H1 (cell line): ENCODE measurements around the gene SERPINA6. TPM values are rescaled to one million over a fixed set of nuclear protein-coding genes. Genes with fewer than 3 reads are reported as not detected.

ENCODE experiments used
- EZH2 ChIP-seq: fragments of 200-600 bp; sonication (generic); IDR thresholded peaks from 2 replicates; pipeline ENCODE4 v1.7.1; 2012; ENCODE audit warnings: low read depth, mild to moderate bottlenecking, moderate library complexity, low read length, inconsistent platforms; ENCODE audit not compliant: severe bottlenecking
- MAFK ChIP-seq: IDR thresholded peaks from 2 replicates; pipeline ENCODE4 v1.6.1; 2012; ENCODE audit warnings: low read depth, mild to moderate bottlenecking, improper control_type of control experiment, low read length
- NRF1 ChIP-seq: IDR thresholded peaks from 2 replicates; pipeline ENCODE4 v1.6.1; 2011; ENCODE audit warnings: mild to moderate bottlenecking, low read depth, low read length, improper control_type of control experiment
- polyA plus RNA-seq, 7 experiments: library from polyadenylated mRNA; depleted of rRNA in 3 of 7; stranded (reverse) in 5 of 7; unstranded in 2 of 7; fragments of >200 nt in 5 of 7; fragments of 200-250 nt in 2 of 7; gene quantifications; 1 replicate in 5 of 7; 2 replicates in 1 of 7; 4 replicates in 1 of 7; pipeline versions ENCODE4 v1.2.1 to v1.2.3, GENCODE V29; 2011 to 2013; ENCODE audit warnings: missing spikeins in 2 of 7, mixed read lengths in 2 of 7
- total RNA-seq: library from RNA; stranded (reverse); fragmentation: NEBNext Ultra II Directional; extraction: Animal tissue kit (Norgen Biotek cat#: 25700); gene quantifications from 2 replicates; pipeline ENCODE4 v1.2.1, GENCODE V29; 2021
- TF ChIP-seq, protein P1 (sequence below): fragments of 300-600 bp; sonication (generic); IDR thresholded peaks from 2 replicates; pipeline ENCODE4 v1.7.1; 2012; ENCODE audit warnings: low read length, moderate library complexity, mild to moderate bottlenecking, inconsistent platforms; ENCODE audit not compliant: insufficient replicate concordance

SERPINA6 gene
- total and polyA plus RNA-seq, 2 of the 8 experiments (the other 6 are each of a cell fraction or from before 2014, with no cell fraction given) = not detected

DNA sequence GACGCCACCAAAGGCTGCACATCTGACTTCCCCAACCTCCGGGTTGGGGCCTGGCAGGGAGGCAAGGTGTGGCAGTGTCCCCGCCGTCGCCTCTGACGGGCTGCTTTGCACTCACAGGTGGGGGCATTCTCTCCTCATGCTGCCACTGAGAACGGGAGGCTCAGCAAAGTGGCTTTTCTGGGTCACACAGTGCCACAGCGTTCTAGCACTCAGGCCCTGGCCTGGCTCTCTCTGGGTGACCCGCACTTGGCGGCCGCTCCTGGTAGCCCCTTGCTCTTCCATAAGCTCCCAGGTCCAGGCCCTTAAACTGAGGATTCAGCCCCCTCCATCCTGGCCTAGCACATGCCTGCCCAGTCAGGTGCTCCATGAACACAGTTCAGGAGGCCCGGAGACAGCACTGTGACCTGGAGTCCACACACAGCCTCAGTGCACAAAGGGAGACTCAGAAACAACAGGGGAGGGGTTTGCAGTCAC lies 40.1 kb upstream of the SERPINA6 start (continued):
- TF ChIP-seq, protein P1, sequence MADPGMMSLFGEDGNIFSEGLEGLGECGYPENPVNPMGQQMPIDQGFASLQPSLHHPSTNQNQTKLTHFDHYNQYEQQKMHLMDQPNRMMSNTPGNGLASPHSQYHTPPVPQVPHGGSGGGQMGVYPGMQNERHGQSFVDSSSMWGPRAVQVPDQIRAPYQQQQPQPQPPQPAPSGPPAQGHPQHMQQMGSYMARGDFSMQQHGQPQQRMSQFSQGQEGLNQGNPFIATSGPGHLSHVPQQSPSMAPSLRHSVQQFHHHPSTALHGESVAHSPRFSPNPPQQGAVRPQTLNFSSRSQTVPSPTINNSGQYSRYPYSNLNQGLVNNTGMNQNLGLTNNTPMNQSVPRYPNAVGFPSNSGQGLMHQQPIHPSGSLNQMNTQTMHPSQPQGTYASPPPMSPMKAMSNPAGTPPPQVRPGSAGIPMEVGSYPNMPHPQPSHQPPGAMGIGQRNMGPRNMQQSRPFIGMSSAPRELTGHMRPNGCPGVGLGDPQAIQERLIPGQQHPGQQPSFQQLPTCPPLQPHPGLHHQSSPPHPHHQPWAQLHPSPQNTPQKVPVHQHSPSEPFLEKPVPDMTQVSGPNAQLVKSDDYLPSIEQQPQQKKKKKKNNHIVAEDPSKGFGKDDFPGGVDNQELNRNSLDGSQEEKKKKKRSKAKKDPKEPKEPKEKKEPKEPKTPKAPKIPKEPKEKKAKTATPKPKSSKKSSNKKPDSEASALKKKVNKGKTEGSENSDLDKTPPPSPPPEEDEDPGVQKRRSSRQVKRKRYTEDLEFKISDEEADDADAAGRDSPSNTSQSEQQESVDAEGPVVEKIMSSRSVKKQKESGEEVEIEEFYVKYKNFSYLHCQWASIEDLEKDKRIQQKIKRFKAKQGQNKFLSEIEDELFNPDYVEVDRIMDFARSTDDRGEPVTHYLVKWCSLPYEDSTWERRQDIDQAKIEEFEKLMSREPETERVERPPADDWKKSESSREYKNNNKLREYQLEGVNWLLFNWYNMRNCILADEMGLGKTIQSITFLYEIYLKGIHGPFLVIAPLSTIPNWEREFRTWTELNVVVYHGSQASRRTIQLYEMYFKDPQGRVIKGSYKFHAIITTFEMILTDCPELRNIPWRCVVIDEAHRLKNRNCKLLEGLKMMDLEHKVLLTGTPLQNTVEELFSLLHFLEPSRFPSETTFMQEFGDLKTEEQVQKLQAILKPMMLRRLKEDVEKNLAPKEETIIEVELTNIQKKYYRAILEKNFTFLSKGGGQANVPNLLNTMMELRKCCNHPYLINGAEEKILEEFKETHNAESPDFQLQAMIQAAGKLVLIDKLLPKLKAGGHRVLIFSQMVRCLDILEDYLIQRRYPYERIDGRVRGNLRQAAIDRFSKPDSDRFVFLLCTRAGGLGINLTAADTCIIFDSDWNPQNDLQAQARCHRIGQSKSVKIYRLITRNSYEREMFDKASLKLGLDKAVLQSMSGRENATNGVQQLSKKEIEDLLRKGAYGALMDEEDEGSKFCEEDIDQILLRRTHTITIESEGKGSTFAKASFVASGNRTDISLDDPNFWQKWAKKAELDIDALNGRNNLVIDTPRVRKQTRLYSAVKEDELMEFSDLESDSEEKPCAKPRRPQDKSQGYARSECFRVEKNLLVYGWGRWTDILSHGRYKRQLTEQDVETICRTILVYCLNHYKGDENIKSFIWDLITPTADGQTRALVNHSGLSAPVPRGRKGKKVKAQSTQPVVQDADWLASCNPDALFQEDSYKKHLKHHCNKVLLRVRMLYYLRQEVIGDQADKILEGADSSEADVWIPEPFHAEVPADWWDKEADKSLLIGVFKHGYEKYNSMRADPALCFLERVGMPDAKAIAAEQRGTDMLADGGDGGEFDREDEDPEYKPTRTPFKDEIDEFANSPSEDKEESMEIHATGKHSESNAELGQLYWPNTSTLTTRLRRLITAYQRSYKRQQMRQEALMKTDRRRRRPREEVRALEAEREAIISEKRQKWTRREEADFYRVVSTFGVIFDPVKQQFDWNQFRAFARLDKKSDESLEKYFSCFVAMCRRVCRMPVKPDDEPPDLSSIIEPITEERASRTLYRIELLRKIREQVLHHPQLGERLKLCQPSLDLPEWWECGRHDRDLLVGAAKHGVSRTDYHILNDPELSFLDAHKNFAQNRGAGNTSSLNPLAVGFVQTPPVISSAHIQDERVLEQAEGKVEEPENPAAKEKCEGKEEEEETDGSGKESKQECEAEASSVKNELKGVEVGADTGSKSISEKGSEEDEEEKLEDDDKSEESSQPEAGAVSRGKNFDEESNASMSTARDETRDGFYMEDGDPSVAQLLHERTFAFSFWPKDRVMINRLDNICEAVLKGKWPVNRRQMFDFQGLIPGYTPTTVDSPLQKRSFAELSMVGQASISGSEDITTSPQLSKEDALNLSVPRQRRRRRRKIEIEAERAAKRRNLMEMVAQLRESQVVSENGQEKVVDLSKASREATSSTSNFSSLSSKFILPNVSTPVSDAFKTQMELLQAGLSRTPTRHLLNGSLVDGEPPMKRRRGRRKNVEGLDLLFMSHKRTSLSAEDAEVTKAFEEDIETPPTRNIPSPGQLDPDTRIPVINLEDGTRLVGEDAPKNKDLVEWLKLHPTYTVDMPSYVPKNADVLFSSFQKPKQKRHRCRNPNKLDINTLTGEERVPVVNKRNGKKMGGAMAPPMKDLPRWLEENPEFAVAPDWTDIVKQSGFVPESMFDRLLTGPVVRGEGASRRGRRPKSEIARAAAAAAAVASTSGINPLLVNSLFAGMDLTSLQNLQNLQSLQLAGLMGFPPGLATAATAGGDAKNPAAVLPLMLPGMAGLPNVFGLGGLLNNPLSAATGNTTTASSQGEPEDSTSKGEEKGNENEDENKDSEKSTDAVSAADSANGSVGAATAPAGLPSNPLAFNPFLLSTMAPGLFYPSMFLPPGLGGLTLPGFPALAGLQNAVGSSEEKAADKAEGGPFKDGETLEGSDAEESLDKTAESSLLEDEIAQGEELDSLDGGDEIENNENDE = no peak
- no peak for TF ChIP-seq EZH2
- TF ChIP-seq NRF1 = no peak
- TF ChIP-seq MAFK = no peak
